Endothelial cell of umbilical vein (primary cell): Measurements from ENCODE around the gene UNC5C. TPM values are rescaled to one million over a fixed set of nuclear protein-coding genes. Genes with fewer than 3 reads are reported as not detected.

Experiments
- BruUV-seq: library from RNA; stranded (reverse); fragments of 400-500 nt; replicated peaks from 2 replicates; lab custom pipeline; 2021; lab: Mats Ljungman, UMichigan
- CTCF ChIA-PET: fragments of 300-600, 350-600 bp; sonication (Branson Sonifier 250); formaldehyde crosslinking; loops from one replicate; lab custom pipeline; 2021; ENCODE audit warnings: antibody characterized with exemption, inconsistent platforms; lab: Charles Lee
- POLR2A ChIA-PET: fragments of 300-600, 350-600 bp; sonication (Branson Sonifier 250); formaldehyde crosslinking; loops from one replicate; lab custom pipeline; 2021; ENCODE audit warnings: antibody characterized with exemption, inconsistent platforms; lab: Charles Lee
- DNase-seq: peaks from one replicate; pipeline ENCODE4 v3.0.0-alpha.2; 2011; ENCODE audit warnings: low read depth, low spot score
- FAIRE-seq: peaks from 2 replicates; lab custom pipeline; 2011; peaks lifted over from hg19 to GRCh38; lab: Jason Lieb, UNC
- H2AFZ ChIP-seq: 2 replicates; pipeline ENCODE4 v1.6.0; 2012; ENCODE audit warnings: low read depth, low read length, control low read depth, inconsistent platforms
- H3K27ac ChIP-seq: 2 replicates; pipeline ENCODE4 v1.5.1; 2011; ENCODE audit warnings: low read depth, mild to moderate bottlenecking, control low read depth, low read length, moderate library complexity; ENCODE audit not compliant: insufficient read depth
- H3K27me3 ChIP-seq, 2 experiments: 2 replicates each; pipeline versions ENCODE4 v1.6.0 to v1.6.1; 2011; ENCODE audit warnings: low read length in 2 of 2, mixed read lengths in 1 of 2; ENCODE audit not compliant: control insufficient read depth in 2 of 2, insufficient read depth in 2 of 2
- H3K36me3 ChIP-seq, 2 experiments: 2 replicates in 1 of 2; 3 replicates in 1 of 2; pipeline ENCODE4 v1.5.1; 2011; ENCODE audit warnings: low read length in 2 of 2, mild to moderate bottlenecking in 1 of 2, moderate library complexity in 1 of 2; ENCODE audit not compliant: control insufficient read depth in 2 of 2, insufficient read depth in 2 of 2; ENCODE audit errors: extremely low read depth in 1 of 2
- H3K4me1 ChIP-seq: 3 replicates; pipeline ENCODE4 v1.5.1; 2011; ENCODE audit warnings: mild to moderate bottlenecking, low read length; ENCODE audit not compliant: control insufficient read depth, insufficient read depth; ENCODE audit errors: extremely low read depth
- H3K4me2 ChIP-seq: 2 replicates; pipeline ENCODE4 v1.6.1; 2011; ENCODE audit warnings: low read length, control low read depth, mixed read lengths; ENCODE audit not compliant: insufficient read depth
- H3K4me3 ChIP-seq, 3 experiments: fragments of 200-600 bp in 1 of 3; sonication (generic), shearing (Covaris generic) in 1 of 3; replicated peaks in 1 of 3; 2 replicates each; pipeline ENCODE4 v1.5.1; 2011 to 2016; ENCODE audit warnings: control low read depth in 3 of 3, low read length in 3 of 3, mild to moderate bottlenecking in 2 of 3, inconsistent platforms in 1 of 3, low read depth in 1 of 3, moderate library complexity in 1 of 3; ENCODE audit not compliant: insufficient read depth in 1 of 3
- H3K79me2 ChIP-seq: 2 replicates; pipeline ENCODE4 v1.6.0; 2012; ENCODE audit warnings: low read length, inconsistent platforms; ENCODE audit not compliant: control insufficient read depth, insufficient read depth
- H3K9ac ChIP-seq: replicated peaks from 2 replicates; pipeline ENCODE3; 2011; ENCODE audit warnings: low read length, control low read depth; ENCODE audit not compliant: insufficient read depth; ENCODE audit errors: extremely low read depth
- H3K9me1 ChIP-seq: replicated peaks from 3 replicates; pipeline ENCODE4 v1.6.0; 2011; ENCODE audit warnings: mild to moderate bottlenecking, low read length; ENCODE audit not compliant: control insufficient read depth, insufficient read depth; ENCODE audit errors: extremely low read depth
- H3K9me3 ChIP-seq: replicated peaks from 2 replicates; pipeline ENCODE4 v1.5.1; 2012; ENCODE audit warnings: low read length, inconsistent platforms; ENCODE audit not compliant: control insufficient read depth, insufficient read depth
- H4K20me1 ChIP-seq: replicated peaks from 2 replicates; pipeline ENCODE3; 2011; ENCODE audit warnings: mild to moderate bottlenecking, low read length; ENCODE audit not compliant: control insufficient read depth, insufficient read depth; ENCODE audit errors: extremely low read depth
- CTCF ChIP-seq, 2 donors: IDR thresholded peaks; 1 replicate in 1 of 2; 2 replicates in 1 of 2; pipeline ENCODE4 v1.5.1; 2011; ENCODE audit warnings: low read length in 2 of 2, mild to moderate bottlenecking in 2 of 2, moderate library complexity in 2 of 2, control low read depth in 1 of 2, inconsistent platforms in 1 of 2, low read depth in 1 of 2; ENCODE audit not compliant: insufficient read depth in 1 of 2; ENCODE audit errors: extremely low read depth in 1 of 2
- EZH2 ChIP-seq: IDR thresholded peaks from 2 replicates; pipeline ENCODE4 v1.6.1; 2012; ENCODE audit warnings: borderline replicate concordance, low read depth, mild to moderate bottlenecking, moderate library complexity, low read length, inconsistent platforms; ENCODE audit not compliant: severe bottlenecking
- FOS ChIP-seq: IDR thresholded peaks from 2 replicates; pipeline ENCODE4 v1.6.1; 2011; ENCODE audit warnings: mild to moderate bottlenecking, low read length, moderate library complexity, borderline replicate concordance; ENCODE audit not compliant: insufficient read depth
- GATA2 ChIP-seq: IDR thresholded peaks from 2 replicates; pipeline ENCODE4 v1.7.0; 2011; ENCODE audit warnings: low read depth, mild to moderate bottlenecking, moderate library complexity, mixed read lengths, low read length; ENCODE audit not compliant: insufficient read length, insufficient read depth
- JUN ChIP-seq: IDR thresholded peaks from 2 replicates; pipeline ENCODE4 v1.6.1; 2011; ENCODE audit warnings: borderline replicate concordance, low read depth; ENCODE audit not compliant: insufficient read length, insufficient read depth
- MYC ChIP-seq: IDR thresholded peaks from one replicate; pipeline ENCODE4 v1.6.1; 2011; ENCODE audit warnings: mild to moderate bottlenecking, low read depth, low read length
- POLR2A ChIP-seq: IDR thresholded peaks from 2 replicates; pipeline ENCODE4 v1.6.1; 2012; ENCODE audit warnings: low read depth, mild to moderate bottlenecking, control low read depth, low read length
- POLR2AphosphoS5 ChIP-seq: IDR thresholded peaks from 2 replicates; pipeline ENCODE4 v1.6.1; 2012; ENCODE audit warnings: low read depth, mild to moderate bottlenecking, control low read depth, low read length, moderate library complexity; ENCODE audit not compliant: insufficient read depth
- dilution Hi-C: fragments of 300-500 bp; cut with MboI; formaldehyde crosslinking; loops from one replicate; pipeline ENCODE4 v1.15.0; 2019; ENCODE audit warnings: low sequenced_read_pairs; ENCODE audit not compliant: extremely low pct_ligation_motif_present
- intact Hi-C: fragments of 100-400 bp; cut with micrococcal nuclease; formaldehyde crosslinking; loops from one replicate; pipeline ENCODE4 v1.10.0; 2022
- polyA plus RNA-seq, 4 experiments: library from polyadenylated mRNA; depleted of rRNA in 3 of 4; stranded (reverse) in 3 of 4; unstranded in 1 of 4; fragments of >200 nt; gene quantifications; 2 replicates each; pipeline versions ENCODE4 v1.2.1 to v1.2.3, GENCODE V29; 2011 to 2012; ENCODE audit warnings: missing spikeins in 1 of 4
- total RNA-seq: library from RNA; stranded (reverse); gene quantifications from 2 replicates; pipeline ENCODE4 v1.2.3, GENCODE V29; 2021
- TF ChIP-seq, protein P1 (sequence below): IDR thresholded peaks from 2 replicates; pipeline ENCODE4 v1.6.1; 2011; ENCODE audit not compliant: insufficient read depth, insufficient read length

Gene UNC5C
- total and polyA plus RNA-seq, 2 donors (not counting 3 experiments of a cell fraction or from before 2014, with no cell fraction given): 0.44 to 0.53 TPM

DNA sequence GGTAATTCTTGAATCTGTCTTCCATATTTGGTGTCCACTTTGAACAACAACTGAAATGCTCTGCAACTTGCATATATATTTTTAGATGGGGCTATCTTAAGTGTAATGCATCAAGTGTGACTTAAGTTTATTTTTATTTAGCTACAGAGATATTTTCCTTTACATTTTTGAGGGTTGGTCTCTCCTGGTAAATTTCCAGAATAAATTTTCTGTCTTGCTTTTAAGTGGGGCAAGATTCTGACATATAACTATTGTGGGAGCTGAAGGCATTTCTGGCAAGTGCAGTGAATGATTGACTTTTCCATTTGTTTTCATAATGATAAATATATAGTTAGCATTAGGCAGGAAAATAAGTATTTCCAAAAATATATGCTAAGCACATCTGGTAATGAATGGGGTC, 18.8 kb downstream of the UNC5C start:
- intact Hi-C loops: no loop called here
- Histone ChIP-seq H3K4me2 (no peak overlapping the region), H3K27me3 (no peaks in the 10 kb centered on the region), H3K4me3 (no peak overlapping the region), H3K27ac (no peak overlapping the region), H3K4me1 (no peaks in the 10 kb centered on the region), H3K9me1 (no peaks in the 10 kb centered on the region), H3K79me2 (no peaks in the 10 kb centered on the region), H2AFZ (no peak overlapping the region), H3K9ac (no peak overlapping the region), H4K20me1 (no peaks in the 10 kb centered on the region), H3K9me3 (no peaks in the 10 kb centered on the region), H3K36me3 (no peaks in the 10 kb centered on the region)
- no TSS peak for BruUV-seq
- dilution Hi-C loops: no loop called here
- no peak for TF ChIP-seq FOS
- no peak for TF ChIP-seq POLR2AphosphoS5
- no peak for TF ChIP-seq POLR2A
- no peak for TF ChIP-seq JUN
- TF ChIP-seq CTCF (IDR thresholded peaks at IDR 0.05; ENCODE audit: extremely low read depth in 1 of 2, insufficient read depth in 1 of 2, low read depth in 1 of 2, low read length in 2 of 2): no peak
- TF ChIP-seq GATA2: no peak
- TF ChIP-seq EZH2: no peak
- TF ChIP-seq, protein P1, sequence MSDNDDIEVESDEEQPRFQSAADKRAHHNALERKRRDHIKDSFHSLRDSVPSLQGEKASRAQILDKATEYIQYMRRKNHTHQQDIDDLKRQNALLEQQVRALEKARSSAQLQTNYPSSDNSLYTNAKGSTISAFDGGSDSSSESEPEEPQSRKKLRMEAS: no peak
- no peak for TF ChIP-seq MYC
- FAIRE-seq: no peak
- no peak for DNase-seq
- ChIA-PET CTCF (interaction anchor here (1.1 to 1.4 kb wide), 2 partner anchors 18 to 20 kb away, joined by 3 read pairs; partner anchors contain the start of gene UNC5C), POLR2A (no interaction called here)
